K562 (cell line): ENCODE data around the gene LRP1B.

Experiments used
- ARID3A ChIP-seq: IDR thresholded peaks from 2 replicates; pipeline ENCODE4 v1.6.1; 2012; ENCODE audit warnings: low read depth, low read length, improper control_type of control experiment, borderline replicate concordance
- ZNF41 ChIP-seq: fragments of 250-450 bp; sonication (Bioruptor Pico); conservative IDR thresholded peaks from 2 replicates; pipeline ENCODE4 v1.4.0; 2020; ENCODE audit warnings: mild to moderate bottlenecking
- TF ChIP-seq, protein P1 (sequence below), 3 experiments: IDR thresholded peaks in 2 of 3; conservative IDR thresholded peaks in 1 of 3; 2 replicates each; pipeline ENCODE4 v1.5.1; 2011 to 2012; ENCODE audit warnings: low read length in 3 of 3, mild to moderate bottlenecking in 3 of 3, control low read depth in 2 of 3, improper control_type of control experiment in 1 of 3, inconsistent platforms in 1 of 3, low read depth in 1 of 3, mixed read lengths in 1 of 3, moderate library complexity in 1 of 3; ENCODE audit not compliant: insufficient read depth in 2 of 3

DNA sequence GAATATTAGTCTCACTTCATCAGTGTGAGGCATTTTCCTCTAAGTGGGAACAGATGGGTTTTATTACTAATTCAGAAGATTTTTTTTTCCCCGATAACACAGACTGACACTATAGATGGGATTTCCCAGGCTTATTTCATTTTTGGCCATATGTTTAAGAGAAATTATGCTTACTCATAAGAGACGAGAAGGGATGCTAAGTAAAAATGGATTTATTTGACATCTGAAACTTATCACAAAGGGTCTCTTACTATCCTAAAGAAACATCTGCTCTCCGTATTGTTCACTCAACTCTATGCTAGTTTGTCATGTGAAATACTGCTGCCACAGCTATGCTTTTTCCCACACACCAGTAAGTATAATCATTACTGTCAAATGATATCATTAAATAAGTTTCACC is 1476.3 kb downstream of the LRP1B start:
- TF ChIP-seq ARID3A (no peak), ZNF41 (no peak)
- TF ChIP-seq, protein P1, sequence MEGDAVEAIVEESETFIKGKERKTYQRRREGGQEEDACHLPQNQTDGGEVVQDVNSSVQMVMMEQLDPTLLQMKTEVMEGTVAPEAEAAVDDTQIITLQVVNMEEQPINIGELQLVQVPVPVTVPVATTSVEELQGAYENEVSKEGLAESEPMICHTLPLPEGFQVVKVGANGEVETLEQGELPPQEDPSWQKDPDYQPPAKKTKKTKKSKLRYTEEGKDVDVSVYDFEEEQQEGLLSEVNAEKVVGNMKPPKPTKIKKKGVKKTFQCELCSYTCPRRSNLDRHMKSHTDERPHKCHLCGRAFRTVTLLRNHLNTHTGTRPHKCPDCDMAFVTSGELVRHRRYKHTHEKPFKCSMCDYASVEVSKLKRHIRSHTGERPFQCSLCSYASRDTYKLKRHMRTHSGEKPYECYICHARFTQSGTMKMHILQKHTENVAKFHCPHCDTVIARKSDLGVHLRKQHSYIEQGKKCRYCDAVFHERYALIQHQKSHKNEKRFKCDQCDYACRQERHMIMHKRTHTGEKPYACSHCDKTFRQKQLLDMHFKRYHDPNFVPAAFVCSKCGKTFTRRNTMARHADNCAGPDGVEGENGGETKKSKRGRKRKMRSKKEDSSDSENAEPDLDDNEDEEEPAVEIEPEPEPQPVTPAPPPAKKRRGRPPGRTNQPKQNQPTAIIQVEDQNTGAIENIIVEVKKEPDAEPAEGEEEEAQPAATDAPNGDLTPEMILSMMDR (IDR thresholded peaks at IDR 0.05 in 2 of 3, conservative IDR thresholded peaks at IDR 0.05 in 1 of 3; ENCODE audit: insufficient read depth in 2 of 3, low read depth in 1 of 3, low read length in 3 of 3) = no peak
